GM18907 (cell line): ENCODE results near the gene HDGF.

Source experiments
- ATAC-seq: cut with Tn5 transposase; IDR thresholded peaks from one replicate; pipeline ENCODE4 v1.9.1; 2021; ENCODE audit warnings: mild to moderate bottlenecking, moderate library complexity; ENCODE audit not compliant: unreplicated experiment

Gene HDGF

GRCh38 chr1:156746728-156747631, 4.5 kb downstream of the HDGF start:
- ATAC-seq = no peak

- ATAC-seq = no peak
Measured at GRCh38 chr1:156746406-156746727, 5.1 kb downstream of the HDGF start.

GRCh38 chr1:156745881-156746280, 5.6 kb downstream of the HDGF start:
- no peak for ATAC-seq

- ATAC-seq = no peak
Measured at GRCh38 chr1:156744786-156745419, 6.6 kb downstream of the HDGF start.

- no peak for ATAC-seq
Measured at GRCh38 chr1:156744344-156744743, 7.1 kb downstream of the HDGF start.

- no peak for ATAC-seq
Measured at GRCh38 chr1:156743367-156744302, 7.8 kb downstream of the HDGF start.

GRCh38 chr1:156742801-156743200, 8.7 kb downstream of the HDGF start:
- no peak for ATAC-seq

- no peak for ATAC-seq
Measured at GRCh38 chr1:156742017-156742416, 9.5 kb downstream of the HDGF start.

GRCh38 chr1:156741481-156741983, 9.9 kb downstream of the HDGF start:
- no peak for ATAC-seq

- peak; percentile 79 for ATAC-seq
Measured at GRCh38 chr1:156740741-156741480, 10.6 kb downstream of the HDGF start, which contains the start of gene MRPL24. TSS of gene MRPL24 (minus strand) at chr1:156741088. CDS start at chr1:156738704, 2,384 bp downstream.

GRCh38 chr1:156740237-156740740, 11.2 kb downstream of the HDGF start:
- ATAC-seq = no peak

- no peak for ATAC-seq
Measured at GRCh38 chr1:156738916-156739315, 12.6 kb downstream of the HDGF start.

GRCh38 chr1:156738407-156738806, 13.1 kb downstream of the HDGF start:
- ATAC-seq = no peak

GRCh38 chr1:156733989-156734584, 17.4 kb downstream of the HDGF start:
- ATAC-seq = no peak

- ATAC-seq = peak; percentile 84
Measured at GRCh38 chr1:156728599-156729462, 22.6 kb downstream of the HDGF start, which contains the start of gene ISG20L2. TSS of gene ISG20L2 (minus strand) at chr1:156728766. CDS start at chr1:156727652, 1,114 bp downstream.

- ATAC-seq = peak; percentile 54
Measured at GRCh38 chr1:156727926-156728598, 23.4 kb downstream of the HDGF start, which contains the start of gene METTL25B. TSS of gene METTL25B (plus strand) at chr1:156728469. CDS start at chr1:156729105, 636 bp downstream.

- ATAC-seq = no peak
Measured at GRCh38 chr1:156727492-156727891, 24.0 kb downstream of the HDGF start.
